GM19351 (cell line): ENCODE data around the gene SLC18A3.

ENCODE experiments used
- ATAC-seq: cut with Tn5 transposase; IDR thresholded peaks from one replicate; pipeline ENCODE4 v1.9.1; 2021; ENCODE audit warnings: mild to moderate bottlenecking, moderate library complexity; ENCODE audit not compliant: unreplicated experiment

The SLC18A3 gene

GRCh38 chr10:49611166-49611815 is 1.2 kb downstream of the SLC18A3 start:
- ATAC-seq, result no peak

DNA sequence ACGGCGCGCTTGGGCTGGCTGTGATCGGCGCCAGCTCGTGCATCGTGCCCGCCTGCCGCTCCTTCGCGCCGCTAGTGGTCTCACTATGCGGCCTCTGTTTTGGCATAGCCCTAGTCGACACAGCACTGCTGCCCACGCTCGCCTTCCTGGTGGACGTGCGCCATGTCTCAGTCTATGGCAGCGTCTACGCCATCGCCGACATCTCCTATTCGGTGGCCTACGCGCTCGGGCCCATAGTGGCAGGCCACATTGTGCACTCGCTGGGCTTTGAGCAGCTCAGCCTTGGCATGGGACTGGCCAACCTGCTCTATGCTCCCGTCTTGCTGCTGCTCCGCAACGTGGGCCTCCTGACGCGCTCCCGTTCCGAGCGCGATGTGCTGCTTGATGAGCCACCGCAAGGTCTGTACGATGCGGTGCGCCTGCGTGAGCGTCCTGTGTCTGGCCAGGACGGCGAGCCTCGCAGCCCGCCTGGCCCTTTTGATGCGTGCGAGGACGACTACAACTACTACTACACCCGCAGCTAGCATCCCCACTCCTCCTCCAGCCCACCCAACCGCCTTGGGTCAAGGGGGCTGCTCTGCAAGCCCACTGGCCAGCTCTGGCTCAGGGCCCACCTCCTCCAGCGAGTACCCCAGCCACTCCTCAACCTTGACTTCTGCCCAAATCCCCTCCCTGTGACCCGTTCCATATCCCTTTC is 1.9 kb downstream of the SLC18A3 start:
- no peak for ATAC-seq

GRCh38 chr10:49612513-49613164 is 2.5 kb downstream of the SLC18A3 start:
- ATAC-seq, result no peak

- no peak for ATAC-seq
Observed at GRCh38 chr10:49613165-49613881, 3.2 kb downstream of the SLC18A3 start.

GRCh38 chr10:49613882-49614241 is 3.8 kb downstream of the SLC18A3 start, which contains the start of gene CHAT:
Gene CHAT (plus strand): TSS chr10:49614037. CDS start chr10:49614190, 153 bp downstream.
- ATAC-seq, result no peak

DNA sequence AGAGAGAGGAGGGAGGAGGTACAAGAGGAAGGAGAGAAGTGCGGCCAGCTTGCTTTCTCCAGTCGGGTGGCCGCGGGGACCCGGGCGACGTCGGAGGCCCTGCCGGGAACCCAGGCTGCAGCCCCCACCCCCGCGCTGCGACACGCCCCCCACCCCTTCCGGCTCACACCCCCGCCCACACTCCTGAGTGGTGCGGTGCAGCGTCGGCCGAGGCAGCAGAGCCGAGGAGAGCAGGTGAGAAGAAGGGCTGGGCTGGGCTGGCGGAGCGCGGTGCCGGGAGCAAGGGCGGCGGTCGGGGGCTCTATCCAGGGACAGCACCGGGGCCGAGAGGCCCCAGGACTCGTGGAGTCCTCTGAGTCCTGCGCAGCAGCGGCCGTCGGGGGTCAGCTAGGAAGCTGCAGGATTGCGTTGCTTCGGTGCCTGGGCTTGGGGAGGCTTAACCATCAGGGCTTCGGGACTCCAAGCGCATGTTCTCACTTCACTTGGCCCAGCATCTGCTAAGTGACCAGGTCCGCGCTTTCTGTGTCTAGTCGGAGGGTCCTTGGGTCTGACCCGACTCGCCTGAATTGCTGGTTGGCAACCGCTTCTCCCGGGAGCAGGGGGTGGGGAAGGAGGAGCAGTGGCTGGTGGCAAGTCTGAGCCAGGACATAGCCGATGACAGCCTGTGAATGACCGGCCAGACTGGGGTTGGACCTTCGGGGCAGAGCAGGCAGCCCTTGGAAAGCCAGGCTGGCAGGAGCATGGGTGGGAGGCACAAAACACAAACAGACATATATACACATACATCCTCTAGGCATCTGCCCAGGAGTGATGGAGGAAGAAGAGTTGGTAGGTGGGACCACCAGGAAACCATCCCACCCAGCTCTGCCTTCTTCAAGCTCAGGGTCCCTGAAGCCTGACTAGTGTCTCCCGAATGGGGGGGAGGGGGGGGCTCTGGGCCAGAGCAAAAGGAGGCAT is 4.4 kb downstream of the SLC18A3 start:
- ATAC-seq, result no peak

GRCh38 chr10:49615213-49615612 is 5.1 kb downstream of the SLC18A3 start:
- ATAC-seq, result no peak

- no peak for ATAC-seq
Observed at GRCh38 chr10:49615721-49616120, 5.6 kb downstream of the SLC18A3 start.

GRCh38 chr10:49616421-49617101 is 6.5 kb downstream of the SLC18A3 start:
- no peak for ATAC-seq

DNA sequence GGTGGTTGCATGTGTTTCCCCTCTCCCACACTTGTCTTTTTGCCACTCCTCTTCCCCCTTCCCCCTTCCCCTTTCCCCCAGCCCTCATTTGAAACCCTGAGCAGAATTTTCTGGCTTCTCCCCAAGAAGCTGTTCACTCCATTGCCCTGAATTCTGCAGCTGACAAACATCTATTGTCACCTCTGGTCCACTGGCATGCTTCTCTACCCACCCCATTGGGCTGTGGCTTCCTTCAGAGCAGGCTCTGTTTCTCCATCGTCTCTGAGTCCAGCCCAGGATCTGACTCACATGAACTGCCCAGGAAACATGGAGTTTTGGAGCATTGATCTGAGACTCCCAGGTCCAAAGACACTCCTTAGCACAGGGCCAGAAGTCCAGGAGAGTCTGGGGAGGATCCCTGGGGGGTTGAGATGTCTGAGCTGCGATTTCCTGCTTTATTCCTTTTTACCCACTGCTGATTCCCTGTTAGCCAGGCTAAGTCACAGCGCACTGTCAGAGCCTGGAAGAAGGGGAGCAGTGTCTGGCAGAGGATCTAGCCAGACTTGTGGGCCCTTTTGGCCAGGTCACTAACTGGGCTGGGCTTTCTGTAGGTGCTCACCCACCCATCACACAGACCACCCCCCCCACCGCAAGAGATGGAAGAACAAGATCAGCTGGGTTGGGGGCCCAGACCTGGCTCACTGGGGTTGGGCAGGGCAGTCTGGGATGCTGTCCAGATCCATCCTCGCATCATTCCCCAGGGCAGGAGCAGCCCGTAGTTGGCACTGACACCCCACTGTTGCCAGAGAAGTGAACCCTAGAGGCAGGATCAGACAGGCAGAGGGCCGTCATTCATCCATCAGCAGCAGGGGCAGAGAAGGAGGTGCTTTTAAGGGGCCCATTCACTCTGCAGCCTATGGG is 7.3 kb downstream of the SLC18A3 start:
- ATAC-seq, result no peak

- ATAC-seq, result no peak
Observed at GRCh38 chr10:49618821-49619220, 8.7 kb downstream of the SLC18A3 start.

DNA sequence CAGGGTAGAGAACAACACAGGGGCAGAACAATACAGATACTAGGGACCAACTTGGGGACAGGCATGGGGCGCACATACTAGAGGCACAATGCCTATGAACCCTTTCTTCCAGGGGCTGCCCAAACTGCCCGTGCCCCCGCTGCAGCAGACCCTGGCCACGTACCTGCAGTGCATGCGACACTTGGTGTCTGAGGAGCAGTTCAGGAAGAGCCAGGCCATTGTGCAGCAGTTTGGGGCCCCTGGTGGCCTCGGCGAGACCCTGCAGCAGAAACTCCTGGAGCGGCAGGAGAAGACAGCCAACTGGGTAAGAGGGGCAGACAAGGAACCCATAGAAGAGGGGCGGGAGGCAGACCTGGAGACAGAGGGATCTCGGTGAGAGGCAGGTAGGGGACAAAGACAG is 9.5 kb downstream of the SLC18A3 start:
- no peak for ATAC-seq

GRCh38 chr10:49620286-49620810 is 10.2 kb downstream of the SLC18A3 start:
- ATAC-seq, result no peak

DNA sequence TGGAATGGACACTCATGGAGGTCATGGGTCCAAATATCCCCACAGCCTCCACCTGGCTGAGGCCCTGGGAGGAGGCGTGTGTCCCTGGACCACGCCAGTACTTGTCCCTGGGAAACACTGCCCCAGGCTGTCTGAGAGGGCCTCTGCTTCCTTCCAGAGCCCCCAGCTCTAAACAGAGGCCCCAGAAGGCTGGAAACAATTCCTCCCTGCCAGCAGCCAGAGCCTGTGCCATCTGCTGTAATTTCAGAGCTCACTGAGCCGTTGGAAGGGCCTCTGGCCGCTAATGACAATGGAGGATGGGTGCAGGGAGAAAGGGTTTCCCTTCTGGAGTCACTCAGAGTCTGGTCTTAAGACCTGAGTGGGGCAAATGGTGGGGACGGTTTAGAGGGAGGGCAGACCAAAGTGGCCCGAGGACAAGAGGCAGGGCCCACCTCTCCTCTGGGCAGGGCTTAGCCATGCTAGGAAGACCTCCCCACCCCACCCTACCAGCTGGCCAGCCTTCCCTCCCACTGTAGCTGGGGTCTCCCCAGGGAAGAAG is 10.8 kb downstream of the SLC18A3 start:
- ATAC-seq, result no peak

DNA sequence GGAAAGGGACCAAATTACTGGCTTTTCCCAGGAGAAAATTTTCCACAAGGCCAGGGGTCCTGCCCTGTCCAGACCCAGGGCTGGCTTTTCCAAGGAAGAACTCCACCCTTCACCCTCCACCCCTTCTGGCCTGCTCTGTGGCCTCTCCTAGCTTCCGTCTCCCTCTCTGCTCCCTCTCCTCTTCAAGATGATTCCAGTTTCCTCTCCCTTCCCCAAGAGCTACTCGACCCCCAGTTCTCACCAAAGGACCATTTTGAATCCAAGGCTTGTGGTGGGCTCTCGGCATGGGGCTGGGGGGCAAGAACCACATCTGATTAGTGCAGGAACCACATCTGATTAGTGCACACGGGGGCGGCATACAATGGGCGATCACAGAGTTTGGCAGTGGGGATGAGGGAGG is 11.5 kb downstream of the SLC18A3 start:
- no peak for ATAC-seq

GRCh38 chr10:49622426-49623425 is 12.6 kb downstream of the SLC18A3 start:
- ATAC-seq, result no peak

DNA sequence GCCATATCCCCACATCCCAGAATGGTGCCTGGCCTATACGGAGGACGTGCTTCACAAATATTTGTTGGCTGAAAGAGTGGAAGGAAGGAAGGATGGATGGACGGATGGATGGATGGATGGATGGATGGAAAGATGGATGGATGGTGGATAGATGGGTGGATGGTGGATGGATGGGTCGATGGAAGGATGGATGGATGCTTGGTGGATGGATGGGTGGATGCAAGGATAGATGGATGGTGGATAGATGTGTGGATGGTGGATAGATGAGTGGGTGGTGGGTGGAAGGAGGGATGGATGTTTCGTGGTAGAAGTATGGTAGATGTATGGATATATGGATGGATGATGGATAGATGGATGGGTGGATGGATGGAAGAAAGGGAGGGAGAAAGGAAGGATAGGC is 14.5 kb downstream of the SLC18A3 start:
- ATAC-seq, result no peak
